ENCODE measurements around the gene MAN2B2. TPM values are rescaled to one million over a fixed set of nuclear protein-coding genes. Genes with fewer than 3 reads are reported as not detected.

Gene MAN2B2
- total and polyA plus RNA-seq, 9 of the 15 experiments (the other 6 are each of a cell fraction or from before 2014, with no cell fraction given) = 0.21 to 8.8 (median 3.7) TPM

DNA sequence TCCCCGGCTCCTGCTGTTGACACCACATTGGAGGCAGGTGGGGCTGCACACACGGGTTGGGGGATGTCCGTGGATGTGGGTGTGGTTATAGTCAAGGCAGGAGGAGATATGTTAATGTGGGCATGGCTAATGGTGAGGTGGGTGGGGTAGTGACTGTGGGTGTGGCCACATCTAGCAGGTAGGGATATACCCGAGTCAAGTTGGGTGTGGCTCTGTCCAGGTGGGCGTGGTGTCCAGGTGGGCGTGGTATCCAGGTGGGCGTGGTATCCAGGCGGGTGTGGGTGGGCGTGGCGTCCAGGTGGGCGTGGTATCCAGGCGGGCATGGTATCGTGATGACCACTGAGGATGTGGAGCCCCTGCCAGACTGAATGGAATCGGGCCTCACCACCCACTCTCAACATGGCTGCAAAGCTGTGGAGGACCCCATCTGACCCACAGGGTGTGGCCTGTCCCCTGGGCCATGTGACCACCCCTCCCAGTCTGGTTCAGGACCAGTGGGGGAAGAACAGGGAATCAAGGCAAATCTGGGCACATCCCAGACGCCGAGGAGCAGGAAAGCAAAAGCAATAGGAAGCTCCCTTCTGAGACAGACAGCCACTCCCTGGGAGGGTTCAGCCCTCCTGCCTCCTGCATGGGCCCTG, 21.0 kb downstream of the MAN2B2 start (continued):
- TF ChIP-seq FOXJ2 (tag; IDR thresholded peaks at IDR 0.05) = no peak
- peak; percentile 58; the same call in 1 of the 2 replicates for TF ChIP-seq RAD51 (IDR thresholded peaks at IDR 0.05; ENCODE audit: borderline replicate concordance, low read depth)
- TF ChIP-seq EP400 (IDR thresholded peaks at IDR 0.05) = no peak
- no peak for TF ChIP-seq RBM15 (IDR thresholded peaks at IDR 0.05; ENCODE audit: insufficient read depth, low read length)
- TF ChIP-seq, protein P1, sequence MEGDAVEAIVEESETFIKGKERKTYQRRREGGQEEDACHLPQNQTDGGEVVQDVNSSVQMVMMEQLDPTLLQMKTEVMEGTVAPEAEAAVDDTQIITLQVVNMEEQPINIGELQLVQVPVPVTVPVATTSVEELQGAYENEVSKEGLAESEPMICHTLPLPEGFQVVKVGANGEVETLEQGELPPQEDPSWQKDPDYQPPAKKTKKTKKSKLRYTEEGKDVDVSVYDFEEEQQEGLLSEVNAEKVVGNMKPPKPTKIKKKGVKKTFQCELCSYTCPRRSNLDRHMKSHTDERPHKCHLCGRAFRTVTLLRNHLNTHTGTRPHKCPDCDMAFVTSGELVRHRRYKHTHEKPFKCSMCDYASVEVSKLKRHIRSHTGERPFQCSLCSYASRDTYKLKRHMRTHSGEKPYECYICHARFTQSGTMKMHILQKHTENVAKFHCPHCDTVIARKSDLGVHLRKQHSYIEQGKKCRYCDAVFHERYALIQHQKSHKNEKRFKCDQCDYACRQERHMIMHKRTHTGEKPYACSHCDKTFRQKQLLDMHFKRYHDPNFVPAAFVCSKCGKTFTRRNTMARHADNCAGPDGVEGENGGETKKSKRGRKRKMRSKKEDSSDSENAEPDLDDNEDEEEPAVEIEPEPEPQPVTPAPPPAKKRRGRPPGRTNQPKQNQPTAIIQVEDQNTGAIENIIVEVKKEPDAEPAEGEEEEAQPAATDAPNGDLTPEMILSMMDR (IDR thresholded peaks at IDR 0.05 in 2 of 3, conservative IDR thresholded peaks at IDR 0.05 in 1 of 3; ENCODE audit: insufficient read depth in 2 of 3, low read depth in 1 of 3, low read length in 3 of 3) = peak in 1 of 3 experiments; percentile 4; a peak in 2 of 6 replicates
- no peak for TF ChIP-seq COPS2 (conservative IDR thresholded peaks at IDR 0.05)
- TF ChIP-seq, protein P2, sequence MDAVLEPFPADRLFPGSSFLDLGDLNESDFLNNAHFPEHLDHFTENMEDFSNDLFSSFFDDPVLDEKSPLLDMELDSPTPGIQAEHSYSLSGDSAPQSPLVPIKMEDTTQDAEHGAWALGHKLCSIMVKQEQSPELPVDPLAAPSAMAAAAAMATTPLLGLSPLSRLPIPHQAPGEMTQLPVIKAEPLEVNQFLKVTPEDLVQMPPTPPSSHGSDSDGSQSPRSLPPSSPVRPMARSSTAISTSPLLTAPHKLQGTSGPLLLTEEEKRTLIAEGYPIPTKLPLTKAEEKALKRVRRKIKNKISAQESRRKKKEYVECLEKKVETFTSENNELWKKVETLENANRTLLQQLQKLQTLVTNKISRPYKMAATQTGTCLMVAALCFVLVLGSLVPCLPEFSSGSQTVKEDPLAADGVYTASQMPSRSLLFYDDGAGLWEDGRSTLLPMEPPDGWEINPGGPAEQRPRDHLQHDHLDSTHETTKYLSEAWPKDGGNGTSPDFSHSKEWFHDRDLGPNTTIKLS (IDR thresholded peaks at IDR 0.05; ENCODE audit: borderline replicate concordance, low read depth) = no peak
- TF ChIP-seq ZNF57 (CRISPR knock-in tag; IDR thresholded peaks at IDR 0.05) = no peak
- peak; percentile 81 for TF ChIP-seq RFX1 (IDR thresholded peaks at IDR 0.05)
- no peak for TF ChIP-seq MCM3 (IDR thresholded peaks at IDR 0.05)
- TF ChIP-seq HDAC8 (tag; IDR thresholded peaks at IDR 0.05) = no peak
- no peak for TF ChIP-seq TCF3 (CRISPR knock-in tag; IDR thresholded peaks at IDR 0.05)
- no peak for TF ChIP-seq SNIP1 (IDR thresholded peaks at IDR 0.05; ENCODE audit: low read depth)
- TF ChIP-seq POU5F1 (IDR thresholded peaks at IDR 0.05; ENCODE audit: borderline replicate concordance, low read depth, low read length, partially characterized antibody) = no peak
- no peak for TF ChIP-seq NFE2 (IDR thresholded peaks at IDR 0.05; ENCODE audit: low read depth)

Measured in K562 (cell line).